HG03064 (cell line): ENCODE data around the gene PTDSS2.
"Not testable (repeated sequence)": the region's sequence is repeated elsewhere in the genome, so short reads cannot be mapped to it uniquely, and the experiment has no call there.

Source experiments
- ATAC-seq: cut with Tn5 transposase; IDR thresholded peaks from one replicate; pipeline ENCODE4 v1.9.1; 2021; ENCODE audit warnings: low read depth; ENCODE audit not compliant: unreplicated experiment

The PTDSS2 gene

DNA sequence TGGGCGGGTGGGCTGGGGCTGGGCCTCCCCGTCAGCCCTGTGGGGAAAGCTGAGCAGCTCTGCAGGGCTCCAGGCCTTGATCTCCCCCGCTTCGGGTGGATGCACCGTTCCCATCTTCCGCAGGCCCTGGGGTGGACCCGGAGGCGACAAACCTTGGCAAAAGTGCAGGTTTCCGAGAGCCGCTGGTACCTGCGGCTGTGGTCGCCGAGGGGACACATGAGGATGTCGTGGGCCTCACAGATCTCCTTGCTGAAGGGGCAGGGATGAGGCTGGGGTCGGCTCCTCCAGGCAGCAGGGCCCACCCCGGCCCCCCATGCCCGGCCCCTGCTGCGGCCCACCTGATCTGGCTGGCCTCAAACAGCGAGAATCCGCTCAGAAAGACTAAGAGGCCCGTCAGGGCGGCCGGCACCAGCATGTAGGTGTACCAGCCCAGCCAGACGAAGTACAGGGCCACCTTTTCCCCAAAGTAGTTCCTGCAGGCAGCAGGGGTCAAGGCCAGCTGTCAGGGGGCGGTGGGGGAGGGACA, 20.1 kb upstream of the PTDSS2 start:
- no peak for ATAC-seq

DNA sequence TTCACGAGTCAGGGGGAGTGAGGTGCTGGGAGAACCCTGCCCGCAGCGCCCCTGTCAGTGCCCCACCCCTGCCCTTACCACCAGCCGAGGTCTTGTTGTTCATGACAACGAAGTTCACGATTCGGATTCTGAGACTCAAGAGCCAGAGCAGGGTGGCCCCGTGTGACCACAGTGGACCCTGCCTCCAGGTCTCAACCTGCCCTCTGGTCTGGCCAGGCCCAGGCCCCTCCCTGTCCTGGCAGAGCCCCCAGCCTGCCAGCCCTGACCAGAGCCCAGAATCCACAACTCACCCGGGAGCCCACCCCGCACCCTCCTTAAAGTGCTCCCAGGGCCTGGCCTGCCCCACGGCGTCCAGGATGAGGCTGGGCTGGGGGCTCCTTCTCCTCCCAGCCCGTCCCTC, 18.2 kb upstream of the PTDSS2 start:
- no peak for ATAC-seq

DNA sequence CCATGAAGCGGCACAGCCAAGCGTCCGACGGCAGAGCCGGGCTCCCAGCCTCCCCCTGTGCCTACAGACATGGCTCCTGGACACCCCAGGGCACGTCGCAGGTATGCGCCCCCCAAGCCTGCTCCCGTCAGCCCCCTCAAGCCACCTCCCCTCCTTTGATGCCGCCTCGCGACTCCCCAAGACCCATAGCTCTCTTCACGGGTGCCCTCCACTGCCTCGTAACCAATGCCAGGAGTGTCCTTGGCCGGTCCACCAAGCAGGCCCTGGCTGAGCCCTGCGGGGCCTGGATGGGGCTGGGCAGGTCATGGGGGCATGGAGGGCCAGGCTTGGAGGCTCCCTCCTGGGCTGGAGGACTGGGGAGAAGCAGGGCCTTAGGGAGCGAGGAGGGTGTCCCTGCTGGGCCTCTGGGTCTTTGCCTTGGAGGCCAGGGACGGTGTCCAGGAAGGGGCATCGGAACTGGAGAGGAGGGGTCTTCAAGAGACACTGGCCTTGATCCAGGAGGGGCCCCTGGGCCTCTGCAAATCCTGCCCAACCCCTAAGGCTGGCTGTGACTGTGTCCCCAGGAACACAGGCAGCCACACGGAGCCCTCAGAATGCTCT, 17.5 kb upstream of the PTDSS2 start:
- no peak for ATAC-seq

DNA sequence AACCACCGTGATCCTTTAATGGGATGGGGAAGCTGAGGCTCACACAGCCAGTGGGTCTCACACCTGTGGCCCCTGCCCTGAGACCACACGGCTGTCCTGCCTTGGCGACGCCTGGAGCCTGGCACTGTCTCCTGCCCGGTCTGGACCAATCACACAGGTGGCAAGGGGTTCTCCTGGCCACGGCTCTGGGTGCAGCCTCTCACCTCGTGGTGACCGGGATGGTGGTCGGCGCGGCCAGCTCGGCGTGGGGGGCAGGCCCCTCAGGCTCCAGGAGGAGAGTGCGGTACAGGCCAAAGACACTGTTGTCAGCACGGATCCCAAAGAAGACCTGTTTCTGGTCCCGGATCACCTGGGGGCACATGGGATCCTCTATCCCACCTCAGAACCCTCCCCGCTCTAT, 17.0 kb upstream of the PTDSS2 start:
- no peak for ATAC-seq

DNA sequence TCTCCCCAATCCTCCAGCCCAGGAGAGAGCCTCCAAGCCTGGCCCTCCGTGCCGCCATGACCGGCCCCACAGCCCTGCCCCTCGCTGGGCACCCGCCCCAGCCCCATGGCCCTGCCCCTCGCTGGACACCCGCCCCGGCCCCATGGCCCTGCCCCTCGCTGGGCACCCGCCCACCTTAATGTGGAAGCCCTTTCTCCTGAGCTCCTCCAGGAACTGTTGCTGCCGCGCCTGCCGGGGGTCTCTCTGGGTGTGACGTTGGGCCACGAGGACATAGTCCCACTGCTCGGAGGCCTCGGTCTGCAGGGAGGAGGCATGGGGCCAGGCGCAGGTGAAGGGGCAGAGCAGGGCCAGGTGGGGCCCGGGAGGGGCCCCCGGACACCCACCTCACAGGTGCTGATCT, 16.4 kb upstream of the PTDSS2 start:
- no peak for ATAC-seq

DNA sequence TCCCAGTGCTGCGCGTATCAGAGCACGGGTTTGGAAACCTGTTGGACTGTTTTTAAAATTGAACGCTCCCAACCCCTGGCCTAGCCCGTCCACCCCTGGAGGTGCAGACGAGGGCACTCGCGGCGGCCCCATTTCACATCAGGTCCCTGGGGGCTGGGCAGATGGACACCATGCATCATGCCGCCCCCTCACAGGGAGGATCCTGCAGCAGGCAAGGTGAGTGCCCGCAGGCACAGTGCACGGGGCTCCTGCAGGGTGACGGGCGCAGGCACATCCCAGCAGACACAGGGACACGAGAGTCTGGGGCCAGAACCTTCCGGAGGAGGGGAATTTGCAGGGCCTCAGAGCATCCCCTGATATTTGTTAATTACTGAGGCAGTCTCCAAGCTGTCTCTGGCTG, 15.6 kb upstream of the PTDSS2 start:
- ATAC-seq, result no peak

DNA sequence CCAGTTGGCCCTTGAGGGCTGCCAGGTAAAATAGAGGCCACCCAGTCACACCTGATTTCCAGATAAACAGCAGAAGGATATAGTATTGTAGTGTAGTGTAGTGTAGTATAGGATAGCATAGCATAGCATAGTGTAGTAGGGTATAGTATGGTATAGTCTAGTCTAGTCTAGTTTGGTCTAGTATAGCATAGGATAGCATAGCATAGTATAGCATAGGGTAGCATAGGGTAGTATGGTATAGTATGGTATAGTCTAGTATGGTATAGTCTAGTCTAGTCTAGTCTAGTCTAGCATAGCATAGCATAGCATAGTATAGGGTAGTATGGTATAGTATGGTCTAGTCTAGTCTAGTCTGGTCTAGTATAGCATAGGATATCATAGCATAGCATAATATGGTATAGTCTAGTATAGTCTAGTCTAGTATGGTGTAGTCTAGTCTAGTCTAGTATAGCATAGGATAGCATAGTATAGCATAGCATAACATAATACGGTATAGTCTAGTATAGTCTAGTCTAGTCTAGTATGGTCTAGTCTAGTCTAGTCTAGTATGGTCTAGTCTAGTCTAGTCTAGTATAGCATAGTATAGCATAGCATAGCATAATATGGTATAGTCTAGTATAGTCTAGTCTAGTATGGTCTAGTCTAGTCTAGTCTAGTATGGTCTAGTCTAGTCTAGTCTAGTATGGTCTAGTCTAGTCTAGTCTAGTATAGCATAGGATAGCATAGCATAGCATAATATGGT, 14.9 kb upstream of the PTDSS2 start:
- not testable (repeated sequence) for ATAC-seq

DNA sequence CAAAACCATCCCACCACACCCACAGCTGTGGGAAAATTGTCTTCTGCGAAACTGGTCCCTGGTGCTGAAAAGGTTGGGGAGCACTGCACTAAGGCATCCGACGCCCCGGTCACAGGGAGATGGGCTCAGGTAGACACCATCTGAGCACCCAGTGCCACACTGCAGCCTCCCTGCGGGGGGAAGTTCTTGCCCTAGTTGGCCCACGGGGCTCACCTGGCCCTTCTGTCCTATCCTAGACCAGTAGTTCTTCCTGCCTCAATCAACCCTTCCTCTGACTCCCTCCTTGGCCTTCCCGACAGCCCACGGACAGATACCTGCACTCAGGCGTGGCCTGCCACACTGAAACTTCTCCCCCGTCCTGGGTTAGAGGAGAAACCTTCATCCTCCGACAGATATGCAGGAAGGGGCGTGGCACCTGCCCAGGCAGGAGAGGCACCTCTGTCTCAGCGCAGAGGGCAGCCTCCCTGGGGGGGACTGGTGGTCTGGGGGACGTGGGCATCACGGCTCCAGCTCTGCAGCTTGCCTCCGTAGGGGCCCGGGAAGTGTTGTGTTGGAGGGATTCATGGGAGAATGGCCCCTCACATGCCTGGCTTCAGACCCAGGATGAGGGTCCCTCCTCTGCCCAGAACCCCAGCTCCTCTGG, 12.7 kb upstream of the PTDSS2 start:
- ATAC-seq, result no peak

DNA sequence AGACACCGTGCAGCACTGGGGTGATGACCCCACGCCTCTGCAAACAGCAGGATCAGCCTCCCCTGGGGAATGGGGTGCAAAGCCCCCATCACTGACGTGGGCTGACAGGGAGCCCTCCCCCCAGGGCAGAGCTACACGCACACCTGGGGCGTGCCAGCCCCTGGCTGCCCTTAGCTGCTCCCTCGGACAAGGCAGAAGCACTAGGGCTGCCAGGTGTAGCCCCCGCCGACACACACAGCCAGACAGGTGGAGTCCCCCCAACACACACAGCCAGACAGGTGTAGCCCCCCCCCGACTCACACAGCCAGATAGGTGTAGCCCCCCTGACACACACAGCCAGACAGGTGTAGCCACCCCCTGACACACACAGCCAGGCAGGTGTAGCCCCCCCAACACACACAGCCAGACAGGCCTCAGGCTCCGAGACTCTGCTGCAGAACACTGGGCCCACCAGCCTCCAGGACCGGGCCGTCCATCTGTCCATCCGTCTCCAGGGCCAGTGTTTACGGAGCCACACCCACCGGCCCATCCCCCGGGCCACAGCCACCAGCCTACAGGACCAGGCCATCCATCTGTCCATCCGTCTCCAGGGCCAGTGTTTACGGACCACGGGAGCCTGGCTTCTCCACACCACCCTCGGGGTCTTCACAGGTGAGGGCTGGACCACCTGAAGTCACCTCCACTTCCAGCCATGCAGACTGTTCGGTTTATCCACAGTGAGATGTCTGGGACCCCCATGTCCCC, 11.8 kb upstream of the PTDSS2 start:
- ATAC-seq, result no peak

DNA sequence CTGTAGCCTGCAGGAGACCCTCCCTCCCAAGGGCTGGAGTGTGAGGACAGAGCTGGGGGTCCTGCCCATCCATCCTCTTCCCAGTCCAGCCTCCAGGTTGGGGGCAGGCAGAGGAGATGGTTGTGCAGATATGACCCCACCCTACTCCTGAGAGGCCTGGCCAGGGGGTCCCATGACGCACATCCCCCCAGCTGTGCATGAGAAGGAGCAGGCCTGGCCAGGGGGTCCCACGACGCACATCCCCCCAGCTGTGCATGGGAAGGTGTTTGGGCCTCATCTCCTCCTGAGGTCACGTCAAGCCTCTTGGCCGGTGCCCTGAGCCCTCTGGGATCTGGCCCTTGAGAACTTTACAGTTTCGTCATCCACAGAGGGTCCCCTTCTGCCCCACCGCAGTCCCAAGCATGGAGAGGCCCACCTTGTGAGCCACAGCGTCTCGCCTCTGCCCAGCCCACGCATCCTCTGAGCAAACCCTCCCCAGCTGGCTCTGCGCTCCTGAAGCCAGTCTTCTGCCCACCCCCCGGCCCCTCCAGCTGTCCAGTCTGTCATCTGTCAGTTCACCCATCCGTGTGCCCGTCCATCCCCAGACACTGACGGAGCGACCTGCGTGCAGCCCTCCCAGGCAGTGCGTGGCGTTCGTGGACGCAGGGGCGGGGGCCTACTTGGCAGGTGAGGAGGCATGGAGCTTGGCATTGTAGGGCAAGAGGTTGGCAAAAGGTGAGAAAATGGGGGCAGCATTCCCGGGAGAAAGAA, 10.6 kb upstream of the PTDSS2 start:
- ATAC-seq, result no peak

DNA sequence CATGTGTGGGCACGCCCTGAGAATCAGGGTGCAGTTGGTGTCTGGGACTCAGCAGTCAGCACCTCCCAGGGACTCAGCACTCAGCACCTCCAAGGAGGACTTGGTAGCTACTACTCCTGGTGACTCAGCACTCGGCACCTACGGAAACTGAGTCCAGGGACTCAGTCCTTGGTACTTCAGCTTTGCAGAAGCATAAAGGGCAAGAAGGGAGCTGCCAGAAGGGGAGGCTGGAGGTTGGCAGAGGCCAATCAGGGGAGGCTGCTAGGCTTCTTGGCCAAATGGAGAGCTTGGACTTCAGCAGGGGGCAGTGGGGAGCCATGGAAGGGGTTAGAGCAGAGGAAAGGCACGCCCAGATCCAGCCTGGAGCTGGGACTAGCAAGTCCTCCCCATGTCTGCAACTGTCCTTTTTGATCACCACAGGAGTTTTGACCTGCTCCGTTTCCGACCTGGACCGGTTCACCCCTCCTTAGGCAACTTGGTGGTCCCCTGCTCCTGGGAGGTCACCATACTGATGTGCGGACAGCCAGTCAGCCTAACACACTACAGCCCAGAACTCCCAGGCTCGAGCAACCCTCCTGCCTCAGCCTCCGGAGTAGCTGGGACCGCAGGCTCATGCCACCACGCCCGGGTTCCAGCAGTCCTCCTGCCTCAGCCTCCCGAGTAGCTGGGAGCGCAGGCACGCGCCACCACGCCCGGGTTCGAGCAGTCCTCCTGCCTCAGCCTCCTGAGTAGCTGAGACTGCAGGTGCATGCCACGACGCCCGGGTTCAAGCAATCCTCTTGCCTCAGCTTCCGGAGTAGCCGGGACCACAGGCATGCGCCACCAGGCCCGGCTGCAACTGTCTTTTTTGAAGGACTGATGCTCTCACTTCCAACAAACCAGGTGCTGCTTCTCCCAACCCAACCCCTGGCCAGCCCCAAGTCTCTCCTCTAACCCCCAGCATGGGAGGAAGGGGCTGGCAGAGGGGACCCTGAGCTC, 9.7 kb upstream of the PTDSS2 start:
- ATAC-seq, result no peak

DNA sequence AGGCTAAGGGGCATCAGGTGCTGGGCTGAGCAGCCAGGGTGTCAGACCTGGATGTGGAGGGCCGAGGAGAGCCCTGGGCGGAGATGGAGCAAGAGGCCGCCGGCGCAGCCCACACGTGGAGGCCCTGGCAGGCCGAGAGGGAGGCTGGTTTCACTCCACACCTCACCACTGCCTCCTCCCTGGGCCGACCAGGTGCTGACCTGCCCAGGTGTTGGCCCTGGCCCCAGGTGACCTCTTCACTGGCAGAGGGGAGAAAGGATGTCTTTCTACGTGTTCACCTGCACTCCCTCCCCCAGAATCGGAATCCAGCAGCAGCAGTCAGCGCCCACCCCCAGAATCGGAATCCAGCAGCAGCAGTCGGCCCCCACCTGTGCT, 9.0 kb upstream of the PTDSS2 start:
- ATAC-seq, result no peak

DNA sequence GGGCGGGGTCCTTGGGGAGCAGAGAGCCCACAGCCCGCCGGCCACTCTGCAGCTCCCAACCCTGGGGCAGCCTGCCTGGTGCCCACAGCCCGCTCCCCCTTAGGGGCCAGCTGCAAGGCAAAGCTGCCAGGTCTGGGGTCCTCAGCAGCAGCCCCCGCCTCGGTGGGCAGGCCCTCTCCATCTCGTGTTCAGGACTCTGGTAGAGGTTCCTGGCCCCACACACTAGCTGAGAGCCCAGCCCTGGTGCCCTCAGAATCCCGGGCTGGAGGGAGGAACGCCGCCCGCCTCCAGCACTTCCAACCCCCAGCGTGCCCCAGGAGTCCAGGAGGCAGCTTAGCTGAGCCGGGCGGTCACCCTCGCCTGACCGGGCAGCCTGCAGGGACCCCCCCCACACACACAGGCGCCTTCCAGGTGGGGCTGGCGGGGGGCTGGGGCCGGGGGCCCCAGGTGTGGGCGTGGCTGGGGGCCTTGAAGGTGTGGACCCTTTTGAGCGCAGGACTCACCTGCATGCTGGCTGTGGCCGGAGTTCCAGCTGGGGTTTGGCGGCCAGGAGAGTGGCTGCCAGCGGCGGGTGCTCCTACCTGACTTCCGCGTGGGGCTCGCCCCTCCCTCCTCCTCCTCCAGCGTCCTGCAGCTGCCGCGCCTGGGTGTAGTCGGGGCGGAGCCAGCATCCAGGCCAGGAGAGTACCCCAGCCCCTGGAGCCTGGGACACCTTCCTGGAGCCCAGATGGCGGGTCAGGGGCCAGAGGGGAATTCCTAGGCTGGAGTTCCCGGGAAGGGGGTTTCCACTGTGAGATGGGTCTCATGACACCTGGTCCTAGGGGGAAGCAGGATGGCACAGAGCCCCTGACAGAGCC, 8.4 kb upstream of the PTDSS2 start, which contains the start of gene ANO9:
Gene ANO9, minus strand, starts transcription at position 594 of the 857 bp plus-strand sequence. Its CDS starts 85 bp downstream, at position 509.
- no peak for ATAC-seq

DNA sequence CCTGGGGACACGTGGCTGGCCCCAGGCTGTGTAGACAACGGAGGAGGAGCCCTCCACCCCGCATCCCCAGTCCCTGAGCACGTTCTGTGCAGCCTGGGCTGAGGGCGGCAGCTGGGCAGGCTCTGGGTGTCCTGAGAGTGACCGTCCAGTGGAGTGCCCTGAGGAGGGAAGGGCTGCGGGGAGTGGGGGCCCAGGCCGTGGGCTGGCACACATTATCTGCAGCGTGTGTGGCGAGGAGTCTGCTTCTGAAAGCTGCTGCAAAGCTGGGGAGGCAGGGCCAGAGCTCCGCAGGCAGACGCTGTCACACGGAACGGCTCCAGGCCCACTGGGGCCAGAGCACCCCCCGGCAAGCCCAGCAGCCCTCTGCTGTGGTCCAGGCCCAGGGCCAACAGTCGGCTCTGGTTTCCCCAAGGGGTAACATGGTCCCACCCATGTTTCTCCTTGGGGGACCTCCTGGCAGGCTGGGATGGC, 7.4 kb upstream of the PTDSS2 start:
- ATAC-seq, result no peak

DNA sequence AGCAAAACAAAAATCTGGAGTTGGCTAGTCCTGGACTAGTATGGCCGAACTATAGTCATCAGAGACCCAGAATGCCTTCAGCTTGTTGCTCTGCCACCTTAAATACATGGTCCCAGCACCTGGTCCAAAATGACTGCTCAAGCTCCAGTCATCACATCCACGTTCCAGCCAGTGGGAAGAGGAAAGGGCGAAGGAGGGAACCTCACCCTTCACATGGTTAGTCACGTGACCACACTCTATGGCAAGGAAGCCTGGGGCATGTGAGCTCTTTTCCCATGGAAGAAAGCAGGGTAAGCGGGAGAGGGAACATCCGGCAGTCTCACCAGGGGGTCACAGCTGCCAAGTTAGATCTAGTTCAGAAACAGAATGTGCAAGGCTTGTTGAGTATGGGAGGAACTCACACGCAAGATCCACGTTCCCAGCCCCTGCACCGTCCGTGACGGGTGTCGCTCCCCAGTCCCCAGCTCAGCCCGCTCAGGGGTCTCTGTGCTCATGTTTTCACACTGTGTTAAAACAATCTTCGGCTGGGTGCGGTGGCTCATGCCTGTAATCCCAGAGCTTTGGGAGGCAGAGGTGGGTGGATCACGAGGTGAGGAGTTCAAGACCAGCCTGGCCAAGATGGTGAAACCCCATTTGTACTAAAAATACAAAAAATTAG, 6.4 kb upstream of the PTDSS2 start:
- no peak for ATAC-seq

DNA sequence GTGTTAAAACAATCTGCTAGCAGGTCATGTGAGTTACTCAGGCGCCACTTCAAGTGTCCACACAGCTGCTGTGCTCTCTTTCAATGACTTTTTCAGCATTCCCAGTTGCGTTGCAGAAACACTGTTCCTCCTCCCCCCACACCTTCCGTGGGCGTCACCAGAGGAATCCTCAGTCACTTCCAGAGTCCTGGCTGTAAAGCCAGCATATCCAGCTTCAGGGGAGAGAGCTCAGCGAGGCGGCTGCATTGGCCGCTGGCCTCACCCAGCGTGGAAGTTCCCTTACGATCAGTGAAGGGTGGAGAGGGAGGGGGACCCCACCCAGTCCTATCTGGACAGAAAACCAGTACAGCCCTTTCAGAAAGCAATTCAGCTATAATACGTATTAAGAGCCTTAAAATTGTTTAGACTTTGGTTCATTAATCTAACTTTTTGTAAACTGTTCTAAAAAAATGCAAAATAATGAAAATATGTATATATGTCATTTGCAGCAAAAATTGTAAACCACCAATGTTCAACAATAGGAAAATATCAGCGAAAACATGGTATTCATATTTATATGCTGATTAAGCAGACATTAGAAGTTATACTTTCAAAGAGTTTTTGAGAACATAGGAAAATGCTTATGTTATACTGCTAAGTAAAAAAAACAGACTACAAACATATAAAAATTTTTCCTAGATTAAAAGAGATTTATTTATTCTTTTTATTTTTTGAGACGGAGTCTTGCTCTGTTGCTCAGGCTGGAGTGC, 5.5 kb upstream of the PTDSS2 start:
- ATAC-seq, result no peak
